CD4-positive, alpha-beta T cell (primary cell): Measurements from ENCODE around the gene CCL13. TPM values are rescaled to one million over a fixed set of nuclear protein-coding genes. Genes with fewer than 3 reads are reported as not detected.

ENCODE experiments used
- ATAC-seq: fragments of 200-7000 bp; cut with Tn5 transposase; one replicate; pipeline ENCODE4 v1.10.0; 2022; ENCODE audit warnings: mild to moderate bottlenecking; ENCODE audit not compliant: poor library complexity
- CTCF ChIA-PET: fragments of 350-600 bp; sonication (Branson Sonifier 250); formaldehyde crosslinking; loops from one replicate; lab custom pipeline; 2021; ENCODE audit warnings: antibody characterized with exemption, inconsistent platforms; lab: Charles Lee
- POLR2A ChIA-PET: fragments of 350-600 bp; sonication (Branson Sonifier 250); formaldehyde crosslinking; loops from one replicate; lab custom pipeline; 2021; ENCODE audit warnings: antibody characterized with exemption, inconsistent platforms; lab: Charles Lee
- DNase-seq, 14 experiments: peaks; one replicate each; pipeline ENCODE4 v3.0.0-alpha.2; 2013 to 2020; ENCODE audit warnings: mixed read lengths in 2 of 14
- H3K27ac ChIP-seq, 2 donors: one replicate each; pipeline versions ENCODE4 v1.5.1 to v1.7.0; 2013; ENCODE audit warnings: low read length in 2 of 2, low read depth in 1 of 2, mild to moderate bottlenecking in 1 of 2
- H3K27me3 ChIP-seq, 2 experiments: 1 replicate in 1 of 2; 2 replicates in 1 of 2; pipeline versions ENCODE4 v1.6.1 to v1.7.0; 2013; ENCODE audit warnings: low read length in 2 of 2, control low read depth in 1 of 2, mild to moderate bottlenecking in 1 of 2, moderate library complexity in 1 of 2; ENCODE audit not compliant: insufficient read depth in 2 of 2, control insufficient read depth in 1 of 2
- H3K36me3 ChIP-seq: one replicate; pipeline ENCODE4 v1.6.1; 2013; ENCODE audit warnings: low read length, control low read depth; ENCODE audit not compliant: insufficient read depth
- H3K4me1 ChIP-seq: one replicate; pipeline ENCODE4 v1.6.1; 2013; ENCODE audit warnings: low read length, control low read depth; ENCODE audit not compliant: insufficient read depth
- H3K4me3 ChIP-seq: one replicate; pipeline ENCODE4 v1.5.1; 2013; ENCODE audit warnings: mild to moderate bottlenecking, low read length, moderate library complexity
- H3K9me3 ChIP-seq, 2 experiments: 1 replicate in 1 of 2; 2 replicates in 1 of 2; pipeline versions ENCODE4 v1.6.1 to v1.7.0; 2013; ENCODE audit warnings: low read length in 2 of 2, mild to moderate bottlenecking in 2 of 2, control low read depth in 1 of 2, moderate library complexity in 1 of 2; ENCODE audit not compliant: control insufficient read depth in 1 of 2, insufficient read depth in 1 of 2
- H3K27ac Mint-ChIP-seq: one replicate; pipeline ENCODE4 v1.8.0; 2020; ENCODE audit warnings: mixed read lengths
- H3K27me3 Mint-ChIP-seq: one replicate; pipeline ENCODE4 v1.8.0; 2021; ENCODE audit warnings: mixed read lengths
- H3K36me3 Mint-ChIP-seq: one replicate; pipeline ENCODE4 v1.8.0; 2021; ENCODE audit warnings: low read depth, mixed read lengths
- H3K4me1 Mint-ChIP-seq: one replicate; pipeline ENCODE4 v1.8.0; 2021; ENCODE audit warnings: low read depth, mixed read lengths
- H3K4me3 Mint-ChIP-seq: one replicate; pipeline ENCODE4 v1.8.0; 2020; ENCODE audit warnings: mild to moderate bottlenecking, mixed read lengths
- H3K9me3 Mint-ChIP-seq: one replicate; pipeline ENCODE4 v1.8.0; 2020; ENCODE audit warnings: mixed read lengths
- intact Hi-C, 2 experiments: fragments of 100-400 bp; cut with DNase I in 1 of 2; cut with micrococcal nuclease in 1 of 2; formaldehyde crosslinking; loops; one replicate each; pipeline versions ENCODE4 v1.15.1 to v1.9.0; 2023 to 2025; cut with DNase I, micrococcal nuclease
- polyA plus RNA-seq, 2 donors: library from polyadenylated mRNA; unstranded; fragments of 120-200 nt; gene quantifications; one replicate each; pipeline ENCODE4 v1.2.1, GENCODE V29; 2013
- total RNA-seq, 174 experiments: library from RNA in 2 of 174; stranded (reverse) in 2 of 174; gene quantifications; one replicate each; pipeline ENCODE4 v1.2.3 and lab custom pipeline; 2021 to 2026
- TF ChIP-seq, protein P1 (sequence below): fragments of 200-600 bp; IDR thresholded peaks from one replicate; pipeline ENCODE4 v1.8.0; 2022; ENCODE audit warnings: antibody characterized with exemption, mild to moderate bottlenecking

The CCL13 gene
- not detected for total RNA-seq
- polyA plus RNA-seq (2013, experiment 1 of 2): not detected
- not detected for polyA plus RNA-seq (2013, experiment 2 of 2)
- 0 to 0.28 (median 0) reads per million in 172 experiments for total RNA-seq (lab: John Stamatoyannopoulos, UW)

DNA sequence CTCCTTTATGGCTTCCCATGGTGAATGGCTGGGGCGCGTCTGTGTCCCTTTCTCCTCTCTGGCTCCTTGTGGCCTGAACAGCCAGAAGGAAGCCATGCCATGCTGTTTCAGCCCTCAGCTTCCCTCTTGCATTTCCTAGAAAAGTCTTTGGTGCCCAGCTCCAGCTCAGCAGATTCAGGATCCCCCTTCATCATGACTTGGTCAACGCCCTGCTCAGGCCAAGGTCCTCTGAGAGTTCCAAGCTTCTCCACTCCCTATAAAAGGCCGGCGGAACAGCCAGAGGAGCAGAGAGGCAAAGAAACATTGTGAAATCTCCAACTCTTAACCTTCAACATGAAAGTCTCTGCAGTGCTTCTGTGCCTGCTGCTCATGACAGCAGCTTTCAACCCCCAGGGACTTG lies at the start of gene CCL13:
CCL13 (plus strand) TSS at position 287 of the 400 bp plus-strand sequence; CDS start at position 334, 47 bp downstream.
- Mint-ChIP-seq H3K9me3 (peaks cover 2% of the 10 kb centered on the region), H3K27ac (no peak within 1 kb of the TSS), H3K4me3 (no peak within 1 kb of the TSS), H3K4me1 (no peaks in the 10 kb centered on the region), H3K36me3 (no peaks in the 10 kb centered on the region), H3K27me3 (peaks cover 7% of the 10 kb centered on the region)
- ATAC-seq: no peak
- Histone ChIP-seq H3K27ac (no peak within 1 kb of the TSS), H3K4me1 (no peaks in the 10 kb centered on the region), H3K9me3 (no peaks in the 10 kb centered on the region), H3K4me3 (no peak within 1 kb of the TSS), H3K36me3 (no peaks in the 10 kb centered on the region), H3K27me3 (peaks cover 0 to 3% of the 10 kb centered on the region in 2 experiments)
- intact Hi-C loops: no loop called here
- CTCF ChIA-PET: interaction anchor here (1.1 kb wide), 1 partner anchor 30 kb away, joined by 3 read pairs; no protein-coding TSS in a partner anchor
- POLR2A ChIA-PET: no interaction called here
- no peak for DNase-seq
- TF ChIP-seq, protein P1, sequence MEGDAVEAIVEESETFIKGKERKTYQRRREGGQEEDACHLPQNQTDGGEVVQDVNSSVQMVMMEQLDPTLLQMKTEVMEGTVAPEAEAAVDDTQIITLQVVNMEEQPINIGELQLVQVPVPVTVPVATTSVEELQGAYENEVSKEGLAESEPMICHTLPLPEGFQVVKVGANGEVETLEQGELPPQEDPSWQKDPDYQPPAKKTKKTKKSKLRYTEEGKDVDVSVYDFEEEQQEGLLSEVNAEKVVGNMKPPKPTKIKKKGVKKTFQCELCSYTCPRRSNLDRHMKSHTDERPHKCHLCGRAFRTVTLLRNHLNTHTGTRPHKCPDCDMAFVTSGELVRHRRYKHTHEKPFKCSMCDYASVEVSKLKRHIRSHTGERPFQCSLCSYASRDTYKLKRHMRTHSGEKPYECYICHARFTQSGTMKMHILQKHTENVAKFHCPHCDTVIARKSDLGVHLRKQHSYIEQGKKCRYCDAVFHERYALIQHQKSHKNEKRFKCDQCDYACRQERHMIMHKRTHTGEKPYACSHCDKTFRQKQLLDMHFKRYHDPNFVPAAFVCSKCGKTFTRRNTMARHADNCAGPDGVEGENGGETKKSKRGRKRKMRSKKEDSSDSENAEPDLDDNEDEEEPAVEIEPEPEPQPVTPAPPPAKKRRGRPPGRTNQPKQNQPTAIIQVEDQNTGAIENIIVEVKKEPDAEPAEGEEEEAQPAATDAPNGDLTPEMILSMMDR: no peak

DNA sequence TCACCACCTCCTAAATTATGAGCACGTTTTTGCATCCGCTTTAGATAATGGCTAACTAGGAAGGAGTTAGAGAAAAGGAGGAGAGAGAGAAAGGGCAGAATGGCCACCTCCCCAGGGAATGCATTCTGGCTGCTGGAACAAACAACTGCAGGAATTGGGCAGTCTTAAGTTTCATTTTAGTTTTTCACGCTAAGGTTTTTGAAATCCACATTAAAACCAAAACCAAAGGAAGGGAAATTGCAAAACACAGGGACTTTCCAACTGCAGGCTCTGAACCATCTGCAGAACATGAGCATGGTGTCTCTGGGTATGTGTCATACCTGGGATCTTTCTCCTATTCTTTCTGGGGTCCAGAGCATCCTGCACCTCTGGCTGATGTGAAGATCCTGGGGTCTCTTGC lies 49.2 kb upstream of the CCL13 start:
- H3K27ac Mint-ChIP-seq: no peak overlapping the region
- TF ChIP-seq, protein P1: no peak
- H3K36me3 Mint-ChIP-seq: no peaks in the 10 kb centered on the region
- Histone ChIP-seq H3K4me1 (no peaks in the 10 kb centered on the region), H3K36me3 (no peaks in the 10 kb centered on the region), H3K27me3 (peaks cover 5% of the 10 kb centered on the region in 2 experiments), H3K27ac (no peak overlapping the region), H3K9me3 (no peaks in the 10 kb centered on the region), H3K4me3 (no peak overlapping the region)
- H3K4me1 Mint-ChIP-seq: no peaks in the 10 kb centered on the region
- DNase-seq: peak in 2 of 14 experiments; percentile 54 to 55
- peaks cover 14% of the 10 kb centered on the region for H3K27me3 Mint-ChIP-seq
- ChIA-PET CTCF (no interaction called here), POLR2A (no interaction called here)
- intact Hi-C loops: no loop called here
- H3K4me3 Mint-ChIP-seq: no peak overlapping the region
- no peak for ATAC-seq
- H3K9me3 Mint-ChIP-seq: no peaks in the 10 kb centered on the region

DNA sequence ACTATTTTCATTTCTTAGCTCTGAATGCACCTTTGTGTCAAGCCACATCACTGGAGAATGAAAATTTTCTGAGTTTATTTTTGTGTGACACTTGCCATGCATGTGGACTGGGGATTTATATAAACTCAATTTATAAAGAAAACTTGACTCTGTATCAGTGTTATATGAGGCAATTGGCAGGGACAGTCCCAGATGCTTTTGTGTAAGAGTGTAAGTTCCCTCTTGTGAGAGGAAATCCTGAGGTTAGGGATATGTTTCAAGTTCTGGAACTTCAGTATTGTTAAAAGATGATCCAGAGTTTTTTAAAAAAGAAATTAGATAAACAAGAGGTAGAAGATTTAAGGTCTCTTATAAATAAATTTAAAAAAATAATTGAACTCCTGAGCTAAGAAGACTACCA lies 47.9 kb upstream of the CCL13 start:
- Mint-ChIP-seq H3K4me1 (no peaks in the 10 kb centered on the region), H3K27ac (no peak overlapping the region), H3K4me3 (no peak overlapping the region), H3K27me3 (peaks cover 17% of the 10 kb centered on the region), H3K9me3 (no peaks in the 10 kb centered on the region), H3K36me3 (no peaks in the 10 kb centered on the region)
- Histone ChIP-seq H3K4me3 (no peak overlapping the region), H3K4me1 (no peaks in the 10 kb centered on the region), H3K9me3 (no peaks in the 10 kb centered on the region), H3K27me3 (peaks cover 5% of the 10 kb centered on the region in 2 experiments), H3K36me3 (no peaks in the 10 kb centered on the region), H3K27ac (no peak overlapping the region)
- ChIA-PET CTCF (no interaction called here), POLR2A (no interaction called here)
- ATAC-seq (no peak), DNase-seq (peak in 2 of 14 experiments; percentile 30 to 31)
- intact Hi-C loops: no loop called here
- TF ChIP-seq, protein P1: no peak
